Measurements from ENCODE around the gene STON1. TPM values are rescaled to one million over a fixed set of nuclear protein-coding genes. Genes with fewer than 3 reads are reported as not detected.

Gene STON1
- total RNA-seq, 1 donor from 2014 or later, result 51.7 TPM

DNA sequence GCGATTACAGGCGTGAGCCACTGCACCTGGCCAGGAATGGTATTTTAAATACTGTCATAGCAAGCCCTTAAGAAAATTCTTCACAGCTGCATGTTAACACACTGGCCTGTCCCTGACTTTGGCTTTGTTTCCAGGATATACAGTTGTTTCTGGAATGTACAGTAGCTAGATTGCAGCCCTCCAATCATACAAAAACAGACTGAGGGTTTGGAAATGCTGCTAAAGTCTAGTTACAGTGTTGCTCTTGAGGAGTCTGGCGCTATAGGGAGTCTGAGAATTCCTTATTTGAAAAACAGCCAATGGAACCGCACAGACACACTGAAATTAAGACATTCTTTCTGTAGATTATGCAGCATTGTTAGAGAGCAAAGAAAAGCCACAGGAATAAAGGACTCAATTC lies 37.7 kb downstream of the STON1 start:
- no peak overlapping the region for H3K4me2 ChIP-seq
- TF ChIP-seq EZH2 (IDR thresholded peaks at IDR 0.05) (no peak), CTCF (IDR thresholded peaks at IDR 0.05) (no peak), EZH2phosphoT487 (IDR thresholded peaks at IDR 0.05) (no peak)
- Mint-ChIP-seq H3K27ac (no peak overlapping the region), H3K27me3 (ENCODE audit: insufficient read depth, low read depth) (peaks cover 2% of the 10 kb centered on the region), H3K4me3 (no peak overlapping the region), H3K36me3 (peaks cover 31% of the 10 kb centered on the region), H3K9me3 (peaks cover 4% of the 10 kb centered on the region), H3K4me1 (peaks cover 23% of the 10 kb centered on the region)
- no peak overlapping the region for H3K27ac ChIP-seq
- H3K4me3 ChIP-seq, result no peak overlapping the region
- peaks cover 21% of the 10 kb centered on the region for H3K4me1 ChIP-seq
- no peak overlapping the region for H3K9ac ChIP-seq
- H2AFZ ChIP-seq (replicated peaks), result no peak overlapping the region
- DNase-seq (ENCODE audit: low spot score), result no peak
- H3K79me2 ChIP-seq (ENCODE audit: low read depth), result peaks cover 15% of the 10 kb centered on the region
- no peaks in the 10 kb centered on the region for H3K9me3 ChIP-seq (ENCODE audit: low read depth)
- H3F3A ChIP-seq (ENCODE audit: low read depth), result peaks cover 6% of the 10 kb centered on the region
- H4K20me1 ChIP-seq (ENCODE audit: low read depth), result peaks cover 28% of the 10 kb centered on the region
- H3K27me3 ChIP-seq, result no peaks in the 10 kb centered on the region
- H3K36me3 ChIP-seq, result no peaks in the 10 kb centered on the region

DNA sequence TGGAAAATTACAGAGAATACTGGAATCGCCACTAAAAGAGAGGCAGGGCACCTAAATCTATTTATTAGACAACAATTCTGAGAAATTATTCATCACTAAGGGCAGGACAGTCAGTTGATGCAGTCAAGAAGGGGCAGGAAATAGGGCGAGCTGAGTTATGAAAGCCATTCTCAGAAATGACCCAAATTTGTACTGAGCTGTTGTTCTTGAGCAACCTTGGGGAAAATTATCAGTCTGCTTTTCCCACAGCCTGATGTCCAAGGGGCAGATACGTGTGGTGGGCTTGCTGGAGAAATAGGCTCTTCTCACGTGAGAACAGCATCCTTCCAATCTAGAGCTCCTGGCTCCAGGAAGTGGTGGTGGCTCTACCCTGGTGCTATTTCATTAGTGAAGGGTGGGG lies 38.6 kb downstream of the STON1 start:
- Mint-ChIP-seq H3K27ac (no peak overlapping the region), H3K4me3 (no peak overlapping the region), H3K9me3 (peaks cover 4% of the 10 kb centered on the region), H3K27me3 (ENCODE audit: insufficient read depth, low read depth) (peaks cover 2% of the 10 kb centered on the region), H3K4me1 (peaks cover 28% of the 10 kb centered on the region), H3K36me3 (peaks cover 30% of the 10 kb centered on the region)
- Histone ChIP-seq H3K4me3 (no peak overlapping the region), H3K4me1 (peaks cover 25% of the 10 kb centered on the region), H3K27ac (no peak overlapping the region), H4K20me1 (ENCODE audit: low read depth) (peaks cover 30% of the 10 kb centered on the region), H3F3A (ENCODE audit: low read depth) (peaks cover 12% of the 10 kb centered on the region), H3K4me2 (no peak overlapping the region), H2AFZ (replicated peaks) (no peak overlapping the region), H3K79me2 (ENCODE audit: low read depth) (peaks cover 15% of the 10 kb centered on the region), H3K27me3 (no peaks in the 10 kb centered on the region), H3K36me3 (no peaks in the 10 kb centered on the region), H3K9me3 (ENCODE audit: low read depth) (no peaks in the 10 kb centered on the region), H3K9ac (no peak overlapping the region)
- DNase-seq (ENCODE audit: low spot score), result no peak
- no peak for TF ChIP-seq EZH2 (IDR thresholded peaks at IDR 0.05)
- no peak for TF ChIP-seq CTCF (IDR thresholded peaks at IDR 0.05)
- TF ChIP-seq EZH2phosphoT487 (IDR thresholded peaks at IDR 0.05), result no peak

- Histone ChIP-seq H3K4me3 (no peak overlapping the region), H3K9ac (no peak overlapping the region), H3F3A (ENCODE audit: low read depth) (peaks cover 12% of the 10 kb centered on the region), H3K36me3 (no peaks in the 10 kb centered on the region), H3K27ac (no peak overlapping the region), H3K9me3 (ENCODE audit: low read depth) (no peaks in the 10 kb centered on the region), H3K4me1 (peaks cover 25% of the 10 kb centered on the region), H2AFZ (replicated peaks) (no peak overlapping the region), H3K4me2 (no peak overlapping the region), H3K27me3 (no peaks in the 10 kb centered on the region), H3K79me2 (ENCODE audit: low read depth) (peaks cover 15% of the 10 kb centered on the region), H4K20me1 (ENCODE audit: low read depth) (peaks cover 30% of the 10 kb centered on the region)
- Mint-ChIP-seq H3K36me3 (peaks cover 31% of the 10 kb centered on the region), H3K4me3 (no peak overlapping the region), H3K9me3 (peaks cover 5% of the 10 kb centered on the region), H3K4me1 (peaks cover 28% of the 10 kb centered on the region), H3K27me3 (ENCODE audit: insufficient read depth, low read depth) (peaks cover 2% of the 10 kb centered on the region), H3K27ac (no peak overlapping the region)
- no peak for DNase-seq (ENCODE audit: low spot score)
- TF ChIP-seq EZH2 (IDR thresholded peaks at IDR 0.05) (no peak), CTCF (IDR thresholded peaks at IDR 0.05) (no peak), EZH2phosphoT487 (IDR thresholded peaks at IDR 0.05) (no peak)
These were observed 39.5 kb downstream of the STON1 start for GRCh38 chr2:48569433-48569832.
